Activated CD8-positive, alpha-beta memory T cell treated with anti-CD3 and anti-CD28 coated beads, Interleukin-2, amount 50 U/mL, for 24 hours (primary cell): ENCODE results near the gene ZFC3H1.

Experiments
- DNase-seq: peaks from one replicate; pipeline ENCODE4 v3.0.0-alpha.2; 2020; ENCODE audit errors: extremely low read depth

Gene ZFC3H1

DNA sequence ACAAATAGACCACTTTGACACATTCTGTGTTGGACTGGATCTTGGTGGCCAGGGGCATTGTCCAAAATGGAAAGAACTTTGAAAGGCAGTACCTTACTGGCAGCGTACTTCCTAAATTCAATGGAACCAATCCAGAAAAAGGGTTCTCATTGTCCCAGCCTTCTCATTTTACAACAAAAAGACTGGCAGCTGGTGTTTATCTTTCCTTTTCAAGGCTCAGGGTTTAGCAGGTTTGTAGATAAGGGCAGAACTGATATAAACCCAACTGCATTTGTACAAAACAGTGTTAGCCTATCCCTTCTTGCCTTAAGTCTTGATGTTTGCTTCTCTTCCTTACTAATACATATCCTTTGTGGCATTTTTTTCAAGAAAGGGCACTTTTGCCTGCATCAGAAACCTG is 8.2 kb upstream of the ZFC3H1 start:
- no peak for DNase-seq

DNA sequence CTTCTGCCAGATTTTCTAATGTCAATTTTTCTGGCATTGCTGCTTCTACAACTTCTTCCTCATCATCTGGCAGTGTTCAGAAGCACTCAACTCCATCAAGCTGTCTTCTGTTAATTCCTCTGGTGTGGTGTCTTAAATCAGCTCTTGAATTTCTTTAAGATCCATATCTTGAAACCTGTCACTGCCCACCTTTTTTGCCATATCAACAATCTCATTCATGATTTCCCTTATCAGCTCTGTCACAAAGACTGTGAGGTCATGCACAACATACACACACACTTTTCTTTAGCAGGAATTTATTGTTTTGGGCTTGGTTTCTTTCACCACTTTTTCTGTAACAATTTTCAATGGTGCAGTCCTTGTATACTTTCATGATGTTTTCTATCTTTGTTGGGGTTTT is 7.7 kb upstream of the ZFC3H1 start:
- no peak for DNase-seq

DNA sequence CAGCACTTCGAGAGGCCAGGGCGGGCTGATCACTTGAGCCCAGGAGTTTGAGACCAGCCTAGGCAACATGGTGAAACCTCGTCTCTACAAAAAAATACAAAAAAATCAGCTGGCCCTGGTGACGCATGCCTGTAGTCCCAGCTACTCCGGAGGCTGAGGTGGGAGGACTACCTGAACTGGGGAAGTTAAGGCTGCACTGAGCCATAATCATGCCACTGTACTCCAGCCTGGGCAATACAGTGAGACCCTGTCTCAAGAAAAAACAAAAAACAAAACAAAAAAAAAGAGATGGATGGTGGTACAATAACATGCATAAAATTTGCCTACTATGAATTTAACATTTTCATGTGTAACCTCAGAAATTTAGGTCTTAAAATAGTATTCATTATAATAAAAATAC is 2.6 kb upstream of the ZFC3H1 start:
- DNase-seq: no peak

DNA sequence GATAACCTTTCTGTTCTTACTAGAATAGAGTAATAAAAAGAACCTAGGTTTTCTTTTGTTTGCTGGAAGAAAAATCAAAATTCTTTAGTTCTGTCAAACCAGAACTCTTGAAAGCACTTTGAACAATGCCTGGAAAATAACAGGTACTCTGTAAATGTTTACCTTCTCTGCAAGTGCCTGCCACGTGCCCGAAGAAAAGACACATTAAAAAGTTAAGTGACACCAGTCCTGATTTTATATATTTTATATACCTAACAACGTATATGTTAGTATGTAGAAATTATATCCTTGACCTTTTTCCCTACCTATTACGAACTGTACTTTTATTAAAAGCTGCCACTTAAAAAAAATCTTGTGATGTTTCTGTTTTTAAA is 1.4 kb upstream of the ZFC3H1 start:
- no peak for DNase-seq

DNA sequence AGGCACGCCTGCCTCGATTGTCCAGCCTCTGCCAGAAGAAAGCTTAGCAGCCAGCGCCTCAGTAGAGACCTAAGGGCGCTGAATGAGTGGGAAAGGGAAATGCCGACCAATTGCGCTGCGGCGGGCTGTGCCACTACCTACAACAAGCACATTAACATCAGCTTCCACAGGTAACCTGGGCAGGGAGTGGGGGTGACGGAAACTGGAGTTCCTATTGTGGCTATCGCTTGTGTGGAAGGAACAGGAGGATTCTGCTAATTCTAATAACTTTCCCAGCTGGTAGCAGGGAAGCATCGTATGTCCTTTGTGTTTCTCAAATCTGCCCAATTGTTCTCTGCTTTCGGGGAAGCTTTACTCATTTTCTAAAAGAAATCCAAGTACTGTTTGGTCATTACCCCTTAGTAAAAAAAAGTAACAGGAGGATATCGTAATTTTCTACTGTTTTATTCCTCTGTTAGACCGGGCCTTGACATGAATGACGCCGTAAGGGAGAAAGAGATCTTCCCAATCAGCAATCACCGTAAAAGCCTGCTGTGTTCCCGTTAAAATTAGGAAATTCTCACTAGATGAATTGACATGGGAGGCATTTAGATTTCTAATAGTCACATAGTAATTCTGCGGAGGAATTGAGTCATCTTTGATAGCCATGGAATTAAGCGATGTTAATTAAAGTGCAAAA is 902 bp upstream of the ZFC3H1 start:
- no peak for DNase-seq

DNA sequence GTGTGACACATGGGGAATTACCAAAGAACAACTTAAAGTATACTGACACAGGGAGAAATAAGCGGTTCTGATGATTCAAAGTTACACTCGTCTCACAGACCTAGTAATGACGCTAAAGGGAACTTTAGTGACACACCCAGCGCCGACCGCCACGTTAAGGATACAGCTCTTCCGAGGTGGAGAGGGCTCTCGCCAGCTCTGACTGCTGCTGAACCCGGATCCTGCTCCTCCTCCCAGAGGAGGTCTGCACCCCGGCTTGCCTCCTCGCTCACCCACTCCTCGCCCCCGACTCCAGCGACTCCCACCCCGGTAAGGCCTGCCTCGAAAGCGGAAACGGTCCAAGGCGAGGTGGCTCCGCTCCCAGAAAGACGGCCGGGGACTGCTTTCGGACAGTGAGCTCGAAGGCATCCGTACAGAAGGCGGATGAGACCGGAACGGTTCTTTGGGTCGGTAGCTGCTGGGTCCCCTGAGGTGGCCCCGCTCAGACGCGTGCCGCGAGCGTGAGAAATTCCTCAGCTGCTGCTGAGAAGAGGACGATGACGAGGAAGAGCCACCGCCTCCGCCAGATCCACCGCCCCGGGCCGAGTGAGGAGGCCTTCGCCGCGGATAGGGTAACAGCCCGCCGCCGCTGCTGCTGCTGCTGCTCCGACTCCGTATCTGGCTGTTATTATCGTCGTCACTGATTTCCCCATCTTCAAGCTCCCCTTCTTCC is 643 bp downstream of the ZFC3H1 start:
- DNase-seq: peak; percentile 43

DNA sequence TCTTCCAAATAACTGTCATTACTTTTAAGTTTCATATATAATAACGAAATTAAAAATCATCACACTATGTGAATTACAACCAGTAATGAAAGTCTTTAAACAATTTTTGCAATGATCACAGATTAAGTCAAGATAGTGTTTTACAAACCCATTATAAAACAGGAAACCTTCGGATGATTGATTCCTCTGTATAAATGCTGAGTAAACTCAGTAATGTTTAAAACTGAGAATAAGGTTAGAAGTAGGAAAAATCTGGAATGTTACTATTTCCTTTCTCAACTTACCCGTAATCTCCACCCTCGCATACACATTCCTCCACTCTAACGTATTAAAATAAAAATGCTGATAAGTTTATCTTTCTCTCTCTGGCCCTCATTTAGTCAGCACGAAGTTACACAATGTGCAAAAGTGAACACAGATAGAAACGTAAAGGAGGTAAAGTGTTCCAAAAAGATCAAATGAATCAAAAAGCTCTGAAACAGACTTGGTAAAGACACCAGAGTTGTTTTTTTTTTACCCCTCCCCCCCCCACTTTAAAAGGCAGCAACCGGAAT is 1.6 kb downstream of the ZFC3H1 start:
- DNase-seq: no peak

DNA sequence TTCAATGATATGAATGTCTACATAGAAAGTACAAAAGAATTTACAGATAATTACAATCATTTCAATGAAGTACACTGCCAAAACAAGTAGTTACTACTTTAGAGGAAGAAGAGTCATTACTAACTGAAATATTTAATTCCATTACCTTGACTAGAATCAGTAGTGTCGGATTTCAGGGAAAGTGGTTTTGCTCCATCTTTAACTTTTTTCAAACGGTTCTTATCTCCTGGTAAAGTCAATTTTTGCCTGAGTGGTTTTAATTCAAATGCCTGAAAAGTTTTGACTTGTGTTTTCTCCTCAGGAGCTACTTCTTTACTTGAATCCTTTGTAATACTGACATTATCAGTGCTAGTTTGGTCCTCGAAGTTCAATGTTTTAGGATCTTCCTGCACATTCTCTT is 6.9 kb downstream of the ZFC3H1 start:
- no peak for DNase-seq

DNA sequence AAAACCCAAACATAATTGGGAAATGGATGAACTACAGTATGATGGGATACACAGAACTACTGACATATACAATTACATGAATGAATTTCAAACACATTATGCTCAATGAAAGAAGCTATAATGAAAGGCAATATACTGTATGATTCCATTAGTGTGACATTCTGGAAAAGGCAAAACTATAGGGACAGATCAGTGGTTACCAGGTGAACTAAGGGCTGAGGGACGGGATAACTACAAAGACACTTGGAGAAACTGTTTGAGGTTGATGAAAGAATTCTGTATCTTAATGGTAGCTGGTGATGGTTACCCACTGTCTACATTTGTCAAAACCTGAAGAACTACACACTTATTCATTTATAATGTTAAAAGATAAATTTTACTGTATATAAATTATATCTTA is 7.7 kb downstream of the ZFC3H1 start:
- no peak for DNase-seq

DNA sequence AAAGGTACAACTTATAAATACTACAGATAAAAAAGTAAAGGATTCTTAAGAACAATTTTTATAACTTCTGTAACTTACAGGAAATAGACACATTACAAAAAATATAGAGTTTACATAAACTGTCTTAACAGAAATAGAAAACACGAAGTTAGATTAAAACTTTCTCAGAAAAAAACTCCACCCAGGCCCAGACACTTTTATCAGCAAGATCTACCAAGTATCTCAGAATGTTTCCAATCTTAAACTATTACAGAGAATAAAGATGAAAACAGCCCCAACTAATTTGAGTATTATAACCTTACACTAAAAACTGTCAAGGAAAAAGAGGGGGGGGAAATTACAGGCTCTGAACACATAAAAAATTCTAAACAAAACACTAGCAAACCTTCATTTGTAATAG is 8.2 kb downstream of the ZFC3H1 start:
- DNase-seq: no peak

DNA sequence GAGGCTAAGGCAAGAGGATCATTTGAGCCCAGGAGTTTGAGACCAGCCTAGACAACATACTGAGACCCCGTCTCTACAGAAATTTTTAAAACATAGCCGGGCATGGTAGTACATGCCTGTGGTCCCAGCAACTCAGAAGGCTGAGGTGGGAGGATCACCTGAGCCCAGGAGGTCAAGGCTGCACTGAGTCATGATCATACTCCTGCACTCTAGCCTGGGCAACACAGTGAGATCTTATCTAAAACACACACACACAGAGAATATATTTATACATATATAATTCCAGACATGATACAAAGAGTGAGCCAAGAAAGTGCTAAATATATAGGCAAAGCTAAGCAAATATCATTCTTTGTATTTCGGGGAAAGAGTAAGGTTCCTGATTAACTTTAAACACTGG is 9.4 kb downstream of the ZFC3H1 start:
- no peak for DNase-seq

DNA sequence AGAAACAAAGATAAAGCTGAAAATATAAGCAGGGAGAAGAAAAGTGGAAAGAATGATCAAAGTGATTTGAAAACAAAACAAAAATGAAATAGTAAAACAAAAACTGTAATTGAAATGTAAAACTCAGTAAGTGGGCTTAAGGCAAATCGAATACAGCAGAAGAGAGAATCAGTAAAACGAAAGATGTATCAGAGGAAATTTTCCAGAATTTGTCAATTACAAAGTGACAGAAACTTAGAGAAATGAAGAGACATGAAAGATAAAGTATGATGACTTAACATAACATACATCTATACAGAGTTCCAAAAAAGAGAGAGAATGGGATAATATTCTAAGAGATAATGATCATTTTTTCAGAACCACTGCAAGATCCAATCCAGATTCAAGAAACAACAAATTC is 10.5 kb downstream of the ZFC3H1 start:
- no peak for DNase-seq

DNA sequence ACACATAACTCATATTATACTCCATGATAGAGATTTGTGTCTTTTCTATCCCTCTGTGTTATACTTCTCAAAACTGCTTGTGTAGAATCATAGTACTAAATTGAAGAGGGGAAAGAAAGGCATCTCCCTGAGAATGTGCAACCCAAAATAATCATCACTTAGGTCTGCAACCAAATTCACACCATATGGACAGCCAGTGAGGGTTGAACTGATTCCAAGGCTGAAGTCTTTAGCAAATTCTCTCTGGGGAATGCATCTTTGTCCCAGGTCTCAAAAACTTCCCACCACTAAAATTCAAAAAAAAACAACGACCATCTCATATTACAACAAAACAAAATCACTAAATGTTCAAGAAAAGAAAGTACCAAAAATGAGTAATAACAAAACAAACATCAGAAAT is 11.0 kb downstream of the ZFC3H1 start:
- DNase-seq: no peak

DNA sequence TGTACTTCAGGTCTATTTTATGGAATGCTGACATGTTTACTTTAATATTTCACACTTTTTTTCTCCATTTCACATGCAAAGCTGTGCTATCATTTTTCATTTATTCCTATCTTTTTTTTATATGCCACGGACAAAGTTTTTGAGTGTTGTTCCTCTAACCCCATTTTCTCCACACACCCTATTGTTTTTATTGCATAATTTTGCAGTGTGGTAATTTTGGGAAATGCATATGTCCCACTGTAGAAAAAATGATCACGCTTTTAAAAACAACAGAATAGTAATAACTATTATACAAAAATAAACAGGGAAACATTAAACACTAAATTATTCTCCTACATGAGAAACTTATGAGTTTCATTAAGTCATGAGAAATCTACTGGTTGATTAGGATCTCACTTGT is 14.2 kb downstream of the ZFC3H1 start:
- no peak for DNase-seq

DNA sequence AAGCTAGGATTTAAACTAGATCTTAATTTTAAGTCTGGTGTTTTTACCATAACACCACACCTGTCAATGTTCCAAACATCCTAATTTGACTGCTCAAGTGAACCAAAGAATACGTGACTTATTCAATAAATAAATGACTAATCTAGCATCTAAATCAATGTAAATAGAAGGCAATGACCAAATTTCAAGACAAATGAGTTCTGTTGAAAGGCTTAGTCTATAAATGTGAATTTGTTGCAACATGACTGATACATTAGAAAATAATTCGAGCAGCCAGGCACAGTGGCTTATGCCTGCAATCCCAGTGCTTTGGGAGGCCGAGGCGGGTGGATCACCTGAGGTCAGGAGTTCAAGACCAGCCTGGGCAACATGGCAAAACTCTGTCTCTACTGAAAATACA is 15.1 kb downstream of the ZFC3H1 start:
- no peak for DNase-seq

DNA sequence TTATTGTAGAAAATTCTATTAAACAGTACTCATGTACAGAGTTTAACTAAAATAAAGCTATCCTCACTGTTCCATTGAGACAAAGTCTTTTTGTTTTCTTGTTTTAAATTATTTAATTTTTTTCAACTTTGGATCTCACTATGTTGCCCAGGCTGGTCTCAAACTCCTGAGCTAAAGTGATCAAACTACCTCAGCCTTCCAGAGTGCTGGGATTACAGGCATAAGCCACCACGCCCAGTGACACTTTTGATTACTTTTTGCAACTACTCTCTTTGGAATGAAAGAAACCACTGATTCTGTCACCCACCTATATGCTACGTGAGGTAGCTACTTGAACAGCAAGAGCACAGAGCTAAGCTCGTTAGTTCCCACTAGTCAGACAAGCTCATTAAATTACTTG is 17.1 kb downstream of the ZFC3H1 start:
- DNase-seq: no peak

DNA sequence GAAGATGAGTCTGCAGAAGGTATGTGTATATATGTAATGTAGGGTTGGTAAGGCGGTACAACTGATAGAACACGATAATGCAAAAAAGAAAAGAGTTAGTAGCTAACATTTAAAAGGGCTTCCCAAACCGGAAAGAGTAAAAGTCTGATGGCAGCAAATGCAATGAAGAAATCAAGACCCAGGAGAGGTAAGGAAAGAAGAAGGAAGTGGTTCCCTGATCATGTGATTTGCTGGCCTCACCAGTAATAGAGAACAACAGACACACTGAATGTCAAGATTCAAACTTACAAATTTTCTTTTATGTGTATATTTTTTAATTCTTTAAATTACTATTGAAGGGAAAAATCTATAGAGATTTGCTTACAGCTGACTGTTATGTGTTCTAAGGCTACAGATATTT is 18.4 kb downstream of the ZFC3H1 start:
- no peak for DNase-seq

DNA sequence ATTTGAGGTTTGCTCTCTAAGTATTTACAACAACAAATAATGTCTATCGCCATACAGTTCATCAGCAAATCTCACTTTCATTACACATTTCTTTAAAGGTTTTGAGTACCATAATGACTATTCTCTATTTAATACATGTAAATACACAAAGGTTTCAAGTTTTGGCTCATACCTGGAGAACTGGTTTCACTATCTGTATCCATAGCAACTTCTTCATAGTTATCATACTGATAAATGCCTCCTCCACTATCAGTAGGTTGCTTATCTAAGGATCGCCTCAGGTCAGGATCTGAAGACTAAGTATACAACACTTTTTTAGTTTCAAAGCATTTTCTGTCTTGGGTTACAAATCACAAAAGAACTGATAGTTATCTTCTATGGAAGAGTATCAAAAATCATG is 21.4 kb downstream of the ZFC3H1 start:
- no peak for DNase-seq

DNA sequence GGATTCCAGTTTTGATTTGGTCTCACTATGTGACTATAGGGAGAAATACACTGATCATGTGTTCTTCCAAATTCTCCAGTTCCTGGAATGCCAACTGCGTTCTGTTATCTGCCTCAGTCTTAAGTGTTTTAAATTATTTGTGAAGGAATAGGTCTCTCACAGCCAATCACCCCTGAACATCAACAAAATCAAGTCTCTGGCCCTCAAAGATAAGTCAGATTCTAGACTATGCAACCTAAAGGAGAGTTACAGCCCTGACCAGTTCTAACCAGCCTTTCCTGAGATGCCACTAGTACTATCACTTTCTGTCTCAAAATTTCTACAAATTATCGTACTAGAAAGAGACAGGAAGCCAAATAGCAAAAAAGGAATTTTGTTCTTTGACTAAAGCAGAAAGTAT is 22.3 kb downstream of the ZFC3H1 start:
- no peak for DNase-seq

DNA sequence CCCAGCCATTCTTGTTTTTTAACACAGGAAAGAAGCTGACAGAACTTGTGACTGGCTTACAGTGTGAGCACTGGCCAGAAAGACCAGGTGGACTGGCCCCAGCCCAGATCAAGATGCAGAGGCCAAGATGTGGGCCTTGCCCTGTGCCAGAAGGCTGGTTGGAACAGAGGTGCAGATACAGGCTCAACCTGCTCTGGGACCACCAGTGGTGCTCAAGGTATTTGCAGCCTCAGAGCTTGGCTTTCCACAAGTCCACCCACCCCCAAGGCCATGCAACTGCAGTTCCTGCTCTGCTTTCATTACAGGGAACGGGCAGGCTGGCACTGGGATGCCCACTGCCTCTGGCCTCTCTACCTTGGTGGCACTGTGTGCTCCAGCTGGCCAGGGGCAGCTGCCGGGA is 23.3 kb downstream of the ZFC3H1 start:
- DNase-seq: no peak

DNA sequence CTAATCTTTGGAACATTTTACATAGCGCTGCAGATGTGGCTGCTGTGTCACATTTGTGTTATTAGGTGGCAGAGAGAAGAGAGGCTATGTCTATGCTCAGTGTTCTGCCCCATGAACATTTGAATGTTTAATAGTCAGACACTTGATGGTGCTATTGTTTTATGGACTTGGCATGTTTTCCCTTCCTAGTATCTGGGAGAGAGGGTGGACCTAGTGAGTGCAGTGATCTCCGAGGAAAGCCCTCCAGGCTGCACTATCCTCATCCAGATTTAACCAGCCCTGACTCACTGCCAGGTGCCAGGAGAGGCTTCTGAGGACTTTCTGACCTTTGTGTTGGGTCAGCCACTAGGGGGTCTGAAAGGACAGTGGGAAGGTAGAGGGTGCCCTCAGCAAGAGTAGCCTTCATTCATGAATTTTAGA is 24.3 kb downstream of the ZFC3H1 start:
- no peak for DNase-seq

DNA sequence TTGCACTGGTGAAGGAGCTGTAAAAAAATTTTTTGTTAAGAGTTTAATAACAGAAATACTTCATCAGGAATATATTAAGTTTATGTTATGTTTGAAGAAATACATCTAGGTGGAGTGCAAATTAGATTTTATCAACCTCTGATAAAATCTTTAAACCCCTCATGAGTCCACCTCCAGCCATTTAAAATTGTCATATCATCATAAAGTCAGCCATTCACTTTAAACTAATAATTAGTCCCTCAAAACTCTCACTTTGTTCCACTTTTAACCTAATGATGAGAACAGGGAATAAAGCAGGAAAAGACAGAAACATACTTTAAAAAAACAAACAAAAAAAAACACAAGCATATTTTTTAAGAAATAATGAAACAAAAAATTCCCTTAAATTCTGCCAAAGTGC is 25.1 kb downstream of the ZFC3H1 start:
- DNase-seq: no peak

DNA sequence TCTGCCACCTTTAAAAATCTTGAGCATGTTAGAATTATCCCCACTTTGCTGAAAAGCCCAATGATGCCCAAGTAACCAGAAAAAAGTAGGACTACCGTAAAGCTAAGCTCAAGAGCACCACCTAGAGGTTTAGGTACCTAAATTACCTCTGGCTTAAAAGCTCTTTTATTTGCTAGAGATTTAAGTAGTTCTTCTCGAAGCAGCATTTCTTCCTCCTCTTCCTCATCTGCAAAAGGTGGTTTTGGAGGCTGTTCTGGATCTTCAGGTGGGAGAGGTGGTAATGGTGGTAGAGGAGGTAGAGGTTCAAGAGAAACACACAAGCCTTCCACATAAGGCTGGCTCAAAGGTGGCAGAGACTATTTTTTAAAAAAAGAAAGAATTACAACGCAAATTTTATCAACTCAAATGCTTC is 26.9 kb downstream of the ZFC3H1 start:
- no peak for DNase-seq
